Esophagus (tissue), 2 donors: Measurements from ENCODE around the gene LARGE1. TPM values are rescaled to one million over a fixed set of nuclear protein-coding genes. Genes with fewer than 3 reads are reported as not detected.

Source experiments
- H3K27ac ChIP-seq, 2 donors: one replicate each; pipeline ENCODE4 v1.5.1; 2013; ENCODE audit warnings: low read depth in 2 of 2, mild to moderate bottlenecking in 2 of 2, inconsistent platforms in 1 of 2, low read length in 1 of 2, moderate library complexity in 1 of 2
- H3K27me3 ChIP-seq, 2 donors: one replicate each; pipeline ENCODE4 v1.6.1; 2013; ENCODE audit warnings: low read length in 2 of 2, control low read depth in 1 of 2, mild to moderate bottlenecking in 1 of 2; ENCODE audit not compliant: insufficient read depth in 2 of 2, control insufficient read depth in 1 of 2
- H3K36me3 ChIP-seq, 2 donors: one replicate each; pipeline ENCODE4 v1.6.1; 2013; ENCODE audit warnings: low read length in 1 of 2; ENCODE audit not compliant: control insufficient read depth in 2 of 2, insufficient read depth in 2 of 2
- H3K4me1 ChIP-seq, 2 donors: one replicate each; pipeline ENCODE4 v1.6.1; 2013; ENCODE audit warnings: low read length in 1 of 2; ENCODE audit not compliant: control insufficient read depth in 2 of 2, insufficient read depth in 2 of 2
- H3K4me3 ChIP-seq, 2 donors: one replicate each; pipeline ENCODE4 v1.5.1; 2013; ENCODE audit warnings: low read length in 2 of 2, mild to moderate bottlenecking in 2 of 2, low read depth in 1 of 2, moderate library complexity in 1 of 2
- H3K9me3 ChIP-seq, 2 donors: one replicate each; pipeline ENCODE4 v1.6.1; 2013; ENCODE audit warnings: mild to moderate bottlenecking in 2 of 2, low read depth in 1 of 2, low read length in 1 of 2, moderate library complexity in 1 of 2; ENCODE audit not compliant: control insufficient read depth in 2 of 2, insufficient read depth in 1 of 2
- WGBS, 2 donors: extraction: QIAGEN DNeasy Blood & Tissue Kit; methylation state at CpG; one replicate each; pipeline ENCODE4 v1.1.7; 2013; 5-methylcytosine and 5-hydroxymethylcytosine counted together
- polyA plus RNA-seq, 2 donors: library from polyadenylated mRNA; stranded (reverse); fragments of 200-250 nt; gene quantifications; one replicate each; pipeline ENCODE4 v1.2.3, GENCODE V29; 2013
- donor health status: healthy with polysubstance abuse.
- donor health status: Bipolar disorder and iron deficiency.

LARGE1 gene
- polyA plus RNA-seq, 2 donors: 2.0 to 2.5 TPM

DNA sequence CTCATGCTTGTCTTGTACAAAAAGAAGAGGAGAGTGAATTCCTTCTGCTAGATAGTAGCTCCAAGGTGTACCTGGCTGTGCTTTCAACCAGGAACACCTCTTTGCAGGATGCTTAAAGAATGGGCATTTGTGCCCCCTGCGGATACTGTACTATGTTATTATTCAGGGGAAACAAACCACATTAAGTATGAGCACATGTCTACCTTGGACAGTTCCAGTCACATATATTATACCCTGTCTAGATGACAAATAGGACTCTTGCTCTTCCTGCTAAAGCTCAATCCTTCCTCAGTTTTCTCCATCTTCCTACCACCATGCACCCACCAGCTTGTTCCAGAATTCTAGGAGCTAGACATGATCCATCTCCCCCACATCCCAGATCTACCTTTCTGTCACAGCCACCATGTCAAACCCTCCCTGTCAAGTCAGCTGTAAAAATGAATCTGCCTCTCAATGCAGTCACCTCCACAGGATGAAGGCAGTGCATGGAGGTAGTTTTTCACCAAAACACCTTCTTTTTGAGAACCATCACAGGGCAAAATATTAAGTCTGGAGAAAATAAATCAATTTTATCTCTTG lies 337.4 kb downstream of the LARGE1 start:
- Histone ChIP-seq H3K27me3 (no peaks in the 10 kb centered on the region), H3K4me3 (no peak overlapping the region), H3K9me3 (no peaks in the 10 kb centered on the region), H3K27ac (no peak overlapping the region), H3K36me3 (no peaks in the 10 kb centered on the region), H3K4me1 (no peaks in the 10 kb centered on the region)
- 90 to 96% methylated on average over 1 of the region's 1 CpG for WGBS, 2 donors

DNA sequence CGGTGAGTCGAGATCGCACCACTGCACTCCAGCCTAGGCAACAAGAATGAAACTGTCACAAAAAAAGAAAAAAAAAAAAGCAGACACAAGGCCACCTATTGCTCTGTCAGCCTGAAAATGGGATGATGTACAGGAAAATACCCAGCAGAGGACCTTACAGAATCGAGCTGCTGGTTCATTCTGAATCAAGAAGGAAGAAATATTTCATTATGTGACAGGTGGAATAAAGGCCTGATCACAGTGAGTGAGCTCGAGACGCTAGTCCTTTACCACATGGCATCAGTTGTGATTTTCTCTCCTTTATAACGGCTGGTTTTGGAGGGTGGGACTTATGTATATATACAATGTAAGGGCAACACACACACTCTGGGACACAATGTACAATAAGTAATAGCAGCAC lies 340.0 kb downstream of the LARGE1 start:
- Histone ChIP-seq H3K27me3 (no peaks in the 10 kb centered on the region), H3K9me3 (no peaks in the 10 kb centered on the region), H3K27ac (no peak overlapping the region), H3K4me1 (no peaks in the 10 kb centered on the region), H3K4me3 (no peak overlapping the region), H3K36me3 (no peaks in the 10 kb centered on the region)
- WGBS, 2 donors: 84 to 87% methylated on average over 7 of the region's 7 CpGs

DNA sequence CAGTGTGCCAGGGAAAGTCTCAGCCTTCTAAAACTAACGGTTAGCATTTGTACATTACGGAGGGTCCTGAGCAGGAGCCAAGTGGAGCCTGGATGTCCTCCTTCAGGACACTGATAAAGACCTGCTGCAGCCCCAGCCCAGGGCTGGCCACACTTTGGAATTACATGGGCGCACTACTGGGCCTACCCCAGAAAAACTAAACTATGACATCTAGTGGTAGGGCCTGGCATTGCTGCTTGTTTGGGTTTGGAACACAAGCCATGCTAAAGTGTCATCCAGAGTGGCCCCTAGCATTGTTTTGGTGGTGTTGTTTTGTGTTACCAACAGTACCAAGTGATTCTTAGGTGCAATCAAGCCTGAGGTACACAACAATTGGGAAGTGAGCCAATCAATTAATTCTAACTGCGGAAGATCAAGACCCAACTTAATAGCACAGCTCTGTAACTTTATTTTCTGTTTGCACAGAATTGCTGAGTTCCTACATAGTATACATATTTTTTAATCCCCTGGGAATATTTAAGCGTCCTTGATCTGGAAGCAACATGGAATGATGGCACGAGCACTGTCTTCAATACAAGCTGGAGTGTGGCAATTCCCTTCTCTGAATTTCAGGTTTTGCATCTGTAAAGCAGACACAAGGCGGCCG lies 340.7 kb downstream of the LARGE1 start:
- no peaks in the 10 kb centered on the region for H3K27me3 ChIP-seq
- no peak overlapping the region for H3K27ac ChIP-seq
- H3K4me1 ChIP-seq: no peaks in the 10 kb centered on the region
- H3K9me3 ChIP-seq: no peaks in the 10 kb centered on the region
- no peaks in the 10 kb centered on the region for H3K36me3 ChIP-seq
- 65 to 76% methylated on average over 8 of the region's 8 CpGs for WGBS, 2 donors
- H3K4me3 ChIP-seq: no peak overlapping the region

DNA sequence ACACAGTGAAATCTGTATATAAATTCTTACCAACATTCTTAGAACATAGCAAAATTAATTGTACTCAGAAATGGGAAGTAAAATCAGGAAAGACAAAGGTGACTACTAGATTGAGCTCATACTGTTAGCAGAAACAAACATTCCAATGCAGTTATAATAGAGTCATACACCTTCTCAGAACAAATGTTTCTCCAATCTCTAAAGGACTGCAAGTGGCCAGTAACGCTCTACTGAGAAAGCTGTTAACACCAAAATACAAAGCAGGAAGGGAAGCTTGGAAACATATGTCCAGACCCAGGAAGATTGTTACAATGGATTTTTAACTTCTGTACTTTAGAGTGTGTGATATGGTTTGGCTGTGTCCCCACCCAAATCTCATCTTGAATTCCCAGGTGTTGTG lies 341.5 kb downstream of the LARGE1 start:
- Histone ChIP-seq H3K4me1 (no peaks in the 10 kb centered on the region), H3K27ac (no peak overlapping the region), H3K4me3 (no peak overlapping the region), H3K9me3 (no peaks in the 10 kb centered on the region), H3K36me3 (no peaks in the 10 kb centered on the region), H3K27me3 (no peaks in the 10 kb centered on the region)
- 63 to 78% methylated on average over 1 of the region's 1 CpG for WGBS, 2 donors

DNA sequence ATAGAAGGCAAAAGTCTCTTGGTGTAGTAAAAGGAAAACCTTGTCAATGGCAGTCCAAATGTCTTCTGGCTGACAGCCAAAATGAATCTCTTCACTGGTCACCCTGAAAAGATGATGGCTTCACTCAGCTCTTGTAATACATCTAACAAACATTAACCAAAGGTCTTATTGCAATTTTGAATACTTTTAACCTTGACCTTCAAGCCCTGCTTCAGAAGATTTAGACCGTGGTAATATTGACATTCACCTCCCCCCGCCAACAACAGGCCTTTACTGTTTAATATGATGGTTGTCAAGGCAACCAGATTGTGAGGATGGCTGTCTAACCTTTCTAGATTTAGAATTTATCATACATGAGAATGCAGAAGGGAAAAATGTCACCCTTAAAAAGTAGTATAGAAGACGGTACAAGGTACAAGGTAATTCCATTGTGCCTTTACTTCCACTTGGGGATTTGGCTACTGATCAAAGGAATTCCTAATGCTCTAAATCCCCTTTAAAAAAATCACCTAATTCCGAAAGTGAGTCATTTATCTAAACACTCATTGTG lies 342.3 kb downstream of the LARGE1 start:
- no peaks in the 10 kb centered on the region for H3K27me3 ChIP-seq
- H3K36me3 ChIP-seq: no peaks in the 10 kb centered on the region
- no peak overlapping the region for H3K27ac ChIP-seq
- H3K4me1 ChIP-seq: no peaks in the 10 kb centered on the region
- no peak overlapping the region for H3K4me3 ChIP-seq
- 31 to 32% methylated on average over 4 of the region's 4 CpGs for WGBS, 2 donors
- no peaks in the 10 kb centered on the region for H3K9me3 ChIP-seq

DNA sequence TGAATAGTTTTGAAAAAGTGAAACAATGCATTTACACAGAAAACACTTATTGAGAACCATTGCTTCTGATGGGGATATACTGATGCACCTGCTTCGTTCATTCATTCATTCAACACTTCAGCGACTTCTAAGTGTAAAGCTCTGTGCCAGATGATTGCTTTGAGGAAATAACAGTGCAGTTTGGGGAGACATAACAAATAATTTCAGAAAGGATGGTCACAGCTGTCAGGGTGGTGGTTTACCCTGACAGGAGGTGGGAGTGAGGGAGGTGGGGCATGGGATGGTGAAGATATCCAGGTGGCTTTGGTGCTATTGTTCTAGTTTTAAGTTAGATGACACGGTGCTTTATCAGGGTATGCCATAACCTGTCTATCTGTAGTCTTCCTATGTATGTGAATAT lies 344.1 kb downstream of the LARGE1 start:
- Histone ChIP-seq H3K4me1 (no peaks in the 10 kb centered on the region), H3K4me3 (no peak overlapping the region), H3K27me3 (no peaks in the 10 kb centered on the region), H3K36me3 (no peaks in the 10 kb centered on the region), H3K27ac (no peak overlapping the region), H3K9me3 (no peaks in the 10 kb centered on the region)
- 86 to 88% methylated on average over 3 of the region's 3 CpGs for WGBS, 2 donors

DNA sequence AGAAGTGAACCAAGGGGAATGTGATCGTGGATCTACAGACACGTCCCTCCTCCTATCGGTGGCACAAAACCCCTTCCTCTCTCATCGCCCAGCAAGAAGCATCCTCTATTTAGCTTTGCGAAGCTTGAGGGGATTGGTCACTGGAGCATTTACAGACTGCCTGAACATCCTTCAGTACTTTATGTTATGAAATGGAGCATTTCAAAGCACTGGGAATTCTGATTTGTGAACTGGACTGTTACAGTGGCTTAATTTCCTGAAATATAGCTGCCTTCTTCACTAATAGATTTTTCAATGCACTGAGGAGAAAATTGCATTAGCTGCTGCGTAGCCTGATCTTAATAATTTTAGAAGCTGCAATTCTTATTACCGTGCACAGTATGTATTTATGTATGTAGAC lies 344.5 kb downstream of the LARGE1 start:
- no peaks in the 10 kb centered on the region for H3K9me3 ChIP-seq
- no peaks in the 10 kb centered on the region for H3K27me3 ChIP-seq
- H3K4me3 ChIP-seq: no peak overlapping the region
- no peaks in the 10 kb centered on the region for H3K4me1 ChIP-seq
- H3K36me3 ChIP-seq: no peaks in the 10 kb centered on the region
- WGBS, 2 donors: 87 to 94% methylated on average over 7 of the region's 7 CpGs
- H3K27ac ChIP-seq: no peak overlapping the region

DNA sequence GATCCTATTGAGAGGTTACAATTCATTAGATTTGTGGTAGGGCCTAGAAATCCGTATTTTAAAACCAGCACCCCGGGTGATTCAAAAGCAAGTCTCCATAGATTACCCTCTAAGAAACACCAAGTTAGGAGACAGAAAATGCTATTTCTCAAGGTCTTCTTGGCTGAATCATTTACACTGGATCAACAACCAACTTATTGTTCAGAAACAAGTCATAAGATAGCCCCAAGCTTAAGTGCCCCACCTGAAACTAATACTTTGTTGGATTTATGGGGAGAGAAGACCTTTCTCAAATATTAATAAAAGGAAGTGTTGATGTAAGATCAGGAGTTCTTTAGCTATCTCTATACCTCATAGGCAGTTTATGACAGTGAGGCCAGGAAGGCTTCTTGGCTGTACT lies 345.2 kb downstream of the LARGE1 start:
- 75 to 85% methylated on average over 2 of the region's 2 CpGs for WGBS, 2 donors
- H3K36me3 ChIP-seq: no peaks in the 10 kb centered on the region

DNA sequence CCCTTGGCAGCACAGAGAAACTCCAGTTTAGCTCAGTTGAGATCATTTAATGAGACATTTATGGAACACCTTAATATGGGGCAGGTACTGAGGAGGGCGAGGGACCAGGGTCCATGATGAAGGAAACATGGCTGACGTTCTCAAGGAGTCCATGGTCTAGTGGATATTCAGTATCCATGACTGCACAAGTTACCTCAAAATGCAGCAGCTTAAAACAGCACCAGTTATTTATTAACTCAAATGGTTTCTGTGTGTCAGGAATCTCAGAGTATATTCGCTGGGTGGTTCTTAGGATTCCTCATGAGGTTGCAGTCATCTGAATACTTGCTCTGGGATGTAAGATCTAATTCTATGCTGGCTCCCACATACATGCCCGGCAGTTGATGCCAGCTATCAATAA lies 346.8 kb downstream of the LARGE1 start:
- Histone ChIP-seq H3K27me3 (no peaks in the 10 kb centered on the region), H3K9me3 (no peaks in the 10 kb centered on the region), H3K36me3 (no peaks in the 10 kb centered on the region), H3K4me1 (no peaks in the 10 kb centered on the region), H3K4me3 (no peak overlapping the region), H3K27ac (no peak overlapping the region)
- WGBS, 2 donors: 89 to 94% methylated on average over 4 of the region's 4 CpGs

More for the DNA sequence above, 345.2 kb downstream of the LARGE1 start:
- Histone ChIP-seq H3K9me3 (no peaks in the 10 kb centered on the region), H3K4me3 (no peak overlapping the region), H3K27ac (no peak overlapping the region), H3K4me1 (no peaks in the 10 kb centered on the region), H3K27me3 (no peaks in the 10 kb centered on the region)

DNA sequence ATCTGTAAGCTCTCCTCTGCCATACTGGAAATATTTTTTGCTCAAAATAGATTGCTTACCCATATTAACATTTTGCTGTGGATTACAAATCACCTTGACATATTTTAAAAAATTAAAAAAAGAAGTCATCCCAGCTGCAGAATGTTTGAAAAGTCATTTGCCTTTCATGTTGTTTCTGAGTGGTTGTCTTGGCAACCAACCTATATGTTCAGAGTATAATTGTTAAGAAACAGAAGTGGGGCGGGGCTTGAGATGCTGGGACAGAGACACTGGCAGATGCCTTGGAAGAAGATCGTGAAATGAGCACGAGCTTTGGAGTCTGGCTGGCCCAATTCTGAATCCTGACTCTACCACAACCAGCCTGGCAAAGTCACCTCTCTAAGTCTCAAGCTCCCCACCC lies 348.2 kb downstream of the LARGE1 start:
- no peaks in the 10 kb centered on the region for H3K27me3 ChIP-seq
- H3K4me3 ChIP-seq: no peak overlapping the region
- no peak overlapping the region for H3K27ac ChIP-seq
- H3K4me1 ChIP-seq: no peaks in the 10 kb centered on the region
- H3K9me3 ChIP-seq: no peaks in the 10 kb centered on the region
- no peaks in the 10 kb centered on the region for H3K36me3 ChIP-seq
- WGBS, 2 donors: 88 to 96% methylated on average over 3 of the region's 3 CpGs
